ENCODE data around the gene VPS26A. TPM values are rescaled to one million over a fixed set of nuclear protein-coding genes. Genes with fewer than 3 reads are reported as not detected.

The VPS26A gene
- total and polyA plus RNA-seq, 8 donors, result 22.6 to 69.6 (median 34.0) TPM

- no peak overlapping the region for H3K4me3 ChIP-seq
- no peaks in the 10 kb centered on the region for H3K9me3 ChIP-seq
- 62 to 73% (median 67%) methylated on average over 9 of the region's 9 CpGs for WGBS, 5 donors
- H3K27me3 ChIP-seq, result peaks cover 0 to 17% (median 0%) of the 10 kb centered on the region in 3 donors
- TF ChIP-seq CTCF (IDR thresholded peaks at IDR 0.05) (no peak), POLR2AphosphoS5 (IDR thresholded peaks at IDR 0.05) (no peak), EP300 (IDR thresholded peaks at IDR 0.05) (no peak), POLR2A (IDR thresholded peaks at IDR 0.05) (no peak)
- peaks cover 4 to 30% (median 13%) of the 10 kb centered on the region in 4 donors for H3K4me1 ChIP-seq
- H3K27ac ChIP-seq, result no peak overlapping the region
- H3K36me3 ChIP-seq, result no peaks in the 10 kb centered on the region
- intact Hi-C loops (cut with DNase I; ENCODE audit: low total_unique reads), result no loop called here
- DNase-seq, result no peak
Observed at GRCh38 chr10:69220507-69220906, 96.5 kb downstream of the VPS26A start.

Small RNAs within 50 kb of the gene (small RNA-seq; reads per million reads assigned to genes)
- 0 reads per million in 4 donors for gene RF00017

Other genes with a start within 250 kb of the VPS26A start
- 100 to 1,000 TPM in 1 of 5 donors, 10 to 100 TPM in 3, 1 to 10 TPM in 1; 9.3 to 102 (median 56.2) TPM for gene DDX50, start 222.9 kb upstream of the VPS26A start, total RNA-seq
- 10 to 100 TPM; 18.8 to 34.7 (median 23.3) TPM for gene DDX50, start 222.9 kb upstream of the VPS26A start, polyA plus RNA-seq
- gene DDX21, start 168.0 kb upstream of the VPS26A start, total RNA-seq, result 10 to 100 TPM; 16.8 to 85.2 (median 19.8) TPM
- gene DDX21, start 168.0 kb upstream of the VPS26A start, polyA plus RNA-seq, result 10 to 100 TPM; 14.3 to 28.7 (median 22.7) TPM
- gene KIFBP, start 135.4 kb upstream of the VPS26A start, total RNA-seq, result 10 to 100 TPM in 4 of 5 donors, 1 to 10 TPM in 1; 2.3 to 26.7 (median 18.0) TPM
- gene KIFBP, start 135.4 kb upstream of the VPS26A start, polyA plus RNA-seq, result 10 to 100 TPM; 10.8 to 13.0 (median 11.1) TPM
- 100 to 1,000 TPM in 1 of 5 donors, 10 to 100 TPM in 3, 1 to 10 TPM in 1; 1.3 to 212 (median 43.8) TPM for gene SRGN, start 36.1 kb upstream of the VPS26A start, total RNA-seq
- 10 to 100 TPM; 26.6 to 83.6 (median 42.0) TPM for gene SRGN, start 36.1 kb upstream of the VPS26A start, polyA plus RNA-seq
- 100 to 1,000 TPM in 1 of 5 donors, 10 to 100 TPM in 4; 15.2 to 111 (median 38.5) TPM for gene SUPV3L1, start 56.1 kb downstream of the VPS26A start, total RNA-seq
- 10 to 100 TPM; 42.7 to 49.4 (median 48.3) TPM for gene SUPV3L1, start 56.1 kb downstream of the VPS26A start, polyA plus RNA-seq
- gene HKDC1, start 96.2 kb downstream of the VPS26A start, total RNA-seq, result 1 to 10 TPM in 3 of 5 donors, under 1 TPM in 1, not detected in 1; 0.29 to 5.8 (median 2.6) TPM
- under 1 TPM; 0.10 to 0.19 (median 0.15) TPM for gene HKDC1, start 96.2 kb downstream of the VPS26A start, polyA plus RNA-seq
- 10 to 100 TPM; 32.7 to 60.9 (median 54.5) TPM for gene HK1, start 154.3 kb downstream of the VPS26A start, total RNA-seq
- gene HK1, start 154.3 kb downstream of the VPS26A start, polyA plus RNA-seq, result 10 to 100 TPM; 42.6 to 48.0 (median 43.7) TPM

All from stomach (tissue), 9 donors.